K562 treated with DMSO at 1 percent for 12 hours (cell line): Measurements from ENCODE around the gene ARPC5L. TPM values are rescaled to one million over a fixed set of nuclear protein-coding genes. Genes with fewer than 3 reads are reported as not detected.

Experiments
- total RNA-seq: library from RNA; unstranded; fragments of 300-600 nt; gene quantifications from 2 replicates; pipeline ENCODE4 v1.2.3, GENCODE V29; 2022; ENCODE audit not compliant: insufficient read depth

Gene ARPC5L
- 53.2 and 64.4 TPM in 2 replicates for total RNA-seq

GRCh38 chr9:124861342-124862229 lies at the start of gene ARPC5L, which contains the start of gene RPL35:
Gene ARPC5L (plus strand): TSS chr9:124862130. CDS start chr9:124869291, 7,161 bp downstream.
Gene RPL35 (minus strand): TSS chr9:124861957. CDS start chr9:124861912, 45 bp downstream.

GRCh38 chr9:124852829-124853531 lies 8.9 kb upstream of the ARPC5L start, which contains the start of gene WDR38:
Gene WDR38 (plus strand): TSS chr9:124853460. CDS start chr9:124853532, 72 bp downstream.

Other genes starting within 250 kb of the ARPC5L start
- 3.5 and 13.1 TPM in 2 replicates for gene NR6A1, start 90.8 kb upstream of the ARPC5L start, total RNA-seq
- gene OLFML2A, start 85.0 kb upstream of the ARPC5L start, total RNA-seq, result not detected in 2 replicates
- gene WDR38, start 8.7 kb upstream of the ARPC5L start, total RNA-seq, result not detected in 2 replicates
- 5,915 and 9,818 TPM in 2 replicates for gene RPL35, start 173 bp upstream of the ARPC5L start, total RNA-seq
- gene GOLGA1, start 79.0 kb downstream of the ARPC5L start, total RNA-seq, result 4.4 and 11.7 TPM in 2 replicates